Esophagus squamous epithelium (tissue), 4 donors: ENCODE data around the gene GALC.

Experiments used
- CTCF ChIP-seq, 6 experiments: fragments of 450-650 bp in 4 of 6; fragments of 200-600 bp in 2 of 6; sonication (generic) in 2 of 6; IDR thresholded peaks; one replicate each; pipeline ENCODE4 v1.5.1; 2016 to 2019; ENCODE audit warnings: antibody characterized with exemption in 6 of 6, mild to moderate bottlenecking in 4 of 6, moderate library complexity in 4 of 6
- POLR2A ChIP-seq, 4 donors: fragments of 450-650 bp; IDR thresholded peaks; one replicate each; pipeline ENCODE4 v1.6.1; 2017; ENCODE audit warnings: antibody characterized with exemption in 4 of 4, mild to moderate bottlenecking in 4 of 4, moderate library complexity in 3 of 4

- TF ChIP-seq CTCF (IDR thresholded peaks at IDR 0.05), result no peak
- no peak for TF ChIP-seq POLR2A (IDR thresholded peaks at IDR 0.05)
Measured at GRCh38 chr14:88003425-88003824, 10.4 kb upstream of the GALC start.
